Body of pancreas (tissue), 4 donors: ENCODE data around the gene CBL.

Experiments used
- CTCF ChIP-seq, 7 experiments: fragments of 450-650 bp in 4 of 7; fragments of 200-600 bp in 3 of 7; sonication (generic) in 3 of 7; IDR thresholded peaks; one replicate each; pipeline ENCODE4 v1.5.1; 2016 to 2019; ENCODE audit warnings: antibody characterized with exemption in 7 of 7
- POLR2A ChIP-seq, 3 donors: fragments of 450-650 bp; IDR thresholded peaks; one replicate each; pipeline ENCODE4 v1.6.1; 2016; ENCODE audit warnings: antibody characterized with exemption in 3 of 3, mild to moderate bottlenecking in 2 of 3

- no peak for TF ChIP-seq CTCF (IDR thresholded peaks at IDR 0.05)
- TF ChIP-seq POLR2A (IDR thresholded peaks at IDR 0.05) = no peak
These were observed 16.7 kb upstream of the CBL start for GRCh38 chr11:119189393-119189792.
